Activated T-cell treated with anti-CD3 and anti-CD28 coated beads, Interleukin-2, amount 50 U/mL, for 48 hours (primary cell): Measurements from ENCODE around the gene LRIT1.
"Not testable (repeated sequence)": the region's sequence is repeated elsewhere in the genome, so short reads cannot be mapped to it uniquely, and the experiment has no call there.

Source experiments
- DNase-seq, 2 experiments: peaks; one replicate each; pipeline ENCODE4 v3.0.0-alpha.2; 2020

Gene LRIT1

GRCh38 chr10:84241185-84241790, at the start of gene LRIT1:
Gene LRIT1 (minus strand): TSS chr10:84241546. CDS start chr10:84241439, 107 bp downstream.
- no peak for DNase-seq

- no peak for DNase-seq
Measured at GRCh38 chr10:84290235-84290634, 48.9 kb upstream of the LRIT1 start.

- no peak for DNase-seq
Measured at GRCh38 chr10:84289521-84290200, 48.3 kb upstream of the LRIT1 start.

- no peak for DNase-seq
Measured at GRCh38 chr10:84288151-84288550, 46.8 kb upstream of the LRIT1 start.

GRCh38 chr10:84286695-84287094, 45.3 kb upstream of the LRIT1 start:
- DNase-seq: no peak

GRCh38 chr10:84279876-84280475, 38.6 kb upstream of the LRIT1 start:
- DNase-seq: not testable (repeated sequence)

- no peak for DNase-seq
Measured at GRCh38 chr10:84270708-84271107, 29.4 kb upstream of the LRIT1 start.

GRCh38 chr10:84269773-84270172, 28.4 kb upstream of the LRIT1 start:
- DNase-seq: no peak

- DNase-seq: no peak
Measured at GRCh38 chr10:84269162-84269561, 27.8 kb upstream of the LRIT1 start.

GRCh38 chr10:84267503-84268126, 26.3 kb upstream of the LRIT1 start:
- peak; percentile 91 to 93 for DNase-seq

GRCh38 chr10:84265418-84265817, 24.1 kb upstream of the LRIT1 start:
- DNase-seq: no peak

- peak; percentile 85 to 86 for DNase-seq
Measured at GRCh38 chr10:84264611-84265141, 23.3 kb upstream of the LRIT1 start.

- no peak for DNase-seq
Measured at GRCh38 chr10:84263716-84264115, 22.4 kb upstream of the LRIT1 start.

GRCh38 chr10:84262190-84262956, 21.0 kb upstream of the LRIT1 start:
- peak in 1 of 2 experiments; percentile 8 for DNase-seq

- peak in 1 of 2 experiments; percentile 6 for DNase-seq
Measured at GRCh38 chr10:84261236-84261915, 20.0 kb upstream of the LRIT1 start.

- DNase-seq: peak in 1 of 2 experiments; percentile 3
Measured at GRCh38 chr10:84258034-84258695, 16.8 kb upstream of the LRIT1 start.

GRCh38 chr10:84257343-84258020, 16.1 kb upstream of the LRIT1 start:
- peak in 1 of 2 experiments; percentile 4 for DNase-seq

GRCh38 chr10:84256510-84257342, 15.4 kb upstream of the LRIT1 start:
- DNase-seq: peak; percentile 76 to 82

- no peak for DNase-seq
Measured at GRCh38 chr10:84254552-84255478, 13.5 kb upstream of the LRIT1 start.
